Tibial artery (tissue), 4 donors: ENCODE results near the gene STARD3.
A peak's percentile ranks its signal among the peaks of the same experiment; 100 is the strongest.

ENCODE experiments used
- DNase-seq, 2 donors: peaks; one replicate each; pipeline ENCODE4 v3.0.0-alpha.2; 2019
- H3K27ac ChIP-seq, 2 donors: fragments of 200-600 bp; sonication (generic) in 1 of 2; 1 replicate in 1 of 2; 2 replicates in 1 of 2; pipeline ENCODE4 v1.5.1; 2018 to 2019; ENCODE audit warnings: mild to moderate bottlenecking in 1 of 2
- H3K27me3 ChIP-seq, 2 donors: fragments of 200-600 bp; sonication (generic) in 1 of 2; one replicate each; pipeline versions ENCODE4 v1.5.1 to v1.6.0; 2016 to 2019
- H3K36me3 ChIP-seq, 3 donors: fragments of 200-600 bp; sonication (generic) in 2 of 3; one replicate each; pipeline ENCODE4 v1.5.1; 2016 to 2019; ENCODE audit warnings: mild to moderate bottlenecking in 2 of 3
- H3K4me1 ChIP-seq, 4 donors: fragments of 200-600 bp; sonication (generic) in 2 of 4; 1 replicate in 3 of 4; 2 replicates in 1 of 4; pipeline ENCODE4 v1.5.1; 2016 to 2019
- H3K4me3 ChIP-seq, 2 donors: fragments of 200-600 bp; sonication (generic) in 1 of 2; 1 replicate in 1 of 2; 2 replicates in 1 of 2; pipeline ENCODE4 v1.5.1; 2018 to 2019; ENCODE audit warnings: mild to moderate bottlenecking in 2 of 2
- H3K9me3 ChIP-seq, 3 donors: fragments of 200-600 bp; sonication (generic) in 1 of 3; one replicate each; pipeline ENCODE4 v1.5.1; 2016 to 2019
- CTCF ChIP-seq, 2 experiments: fragments of 200-600 bp in 1 of 2; fragments of 450-650 bp in 1 of 2; IDR thresholded peaks; one replicate each; pipeline ENCODE4 v1.5.1; 2017 to 2019; ENCODE audit warnings: antibody characterized with exemption in 2 of 2, mild to moderate bottlenecking in 1 of 2, moderate library complexity in 1 of 2
- intact Hi-C: fragments of 100-400 bp; cut with DNase I; formaldehyde crosslinking; loops from one replicate; pipeline ENCODE4 v1.15.0; 2023; ENCODE audit warnings: low total_unique reads

Gene STARD3

GRCh38 chr17:39673335-39674081 is 36.6 kb downstream of the STARD3 start:
- no peak for TF ChIP-seq CTCF (IDR thresholded peaks at IDR 0.05)
- Histone ChIP-seq H3K27ac (peak overlapping the region; percentile 84 to 88), H3K9me3 (no peaks in the 10 kb centered on the region), H3K36me3 (no peaks in the 10 kb centered on the region), H3K4me3 (no peak overlapping the region), H3K4me1 (peaks cover 7 to 67% (median 58%) of the 10 kb centered on the region in 4 donors), H3K27me3 (no peaks in the 10 kb centered on the region)
- intact Hi-C loops, result loop anchor here (5.0 kb wide), 1 partner anchor 36 kb away; the partner anchor contains the start of gene STARD3
- DNase-seq, result no peak

- Histone ChIP-seq H3K36me3 (no peaks in the 10 kb centered on the region), H3K4me3 (no peak overlapping the region), H3K27ac (peak overlapping the region; percentile 84 to 88), H3K9me3 (no peaks in the 10 kb centered on the region), H3K4me1 (peaks cover 7 to 70% (median 60%) of the 10 kb centered on the region in 4 donors), H3K27me3 (no peaks in the 10 kb centered on the region)
- DNase-seq, result no peak
- intact Hi-C loops, result loop anchor here (5.0 kb wide), 1 partner anchor 37 kb away; the partner anchor contains the start of gene STARD3
- no peak for TF ChIP-seq CTCF (IDR thresholded peaks at IDR 0.05)
These were observed 37.2 kb downstream of the STARD3 start for GRCh38 chr17:39674179-39674578.

GRCh38 chr17:39674702-39675389 is 37.9 kb downstream of the STARD3 start:
- Histone ChIP-seq H3K9me3 (no peaks in the 10 kb centered on the region), H3K27ac (peak overlapping the region; percentile 84 to 88), H3K27me3 (no peaks in the 10 kb centered on the region), H3K4me3 (peak overlapping the region in 1 of 2 donors; percentile 5), H3K4me1 (peaks cover 7 to 76% (median 60%) of the 10 kb centered on the region in 4 donors), H3K36me3 (peaks cover 0 to 1% (median 0%) of the 10 kb centered on the region in 3 donors)
- intact Hi-C loops, result loop anchor here (5.0 kb wide), 1 partner anchor 38 kb away; the partner anchor contains the start of gene STARD3
- TF ChIP-seq CTCF (IDR thresholded peaks at IDR 0.05), result no peak
- DNase-seq, result peak; percentile 45 to 91

- Histone ChIP-seq H3K9me3 (no peaks in the 10 kb centered on the region), H3K36me3 (peaks cover 0 to 8% (median 0%) of the 10 kb centered on the region in 3 donors), H3K4me3 (peak overlapping the region in 1 of 2 donors; percentile 5), H3K4me1 (peaks cover 7 to 83% (median 60%) of the 10 kb centered on the region in 4 donors), H3K27me3 (no peaks in the 10 kb centered on the region), H3K27ac (peak overlapping the region; percentile 84 to 88)
- intact Hi-C loops, result no loop called here
- no peak for TF ChIP-seq CTCF (IDR thresholded peaks at IDR 0.05)
- DNase-seq, result no peak
These were observed 38.6 kb downstream of the STARD3 start for GRCh38 chr17:39675390-39676082.

GRCh38 chr17:39676198-39676819 is 39.4 kb downstream of the STARD3 start:
- peaks cover 0 to 15% (median 0%) of the 10 kb centered on the region in 3 donors for H3K36me3 ChIP-seq
- H3K4me3 ChIP-seq, result no peak overlapping the region
- H3K27ac ChIP-seq, result peak overlapping the region; percentile 84 to 88
- H3K27me3 ChIP-seq, result no peaks in the 10 kb centered on the region
- peak; percentile 84 to 96 for DNase-seq
- H3K9me3 ChIP-seq, result no peaks in the 10 kb centered on the region
- no peak for TF ChIP-seq CTCF (IDR thresholded peaks at IDR 0.05)
- H3K4me1 ChIP-seq, result peaks cover 7 to 81% (median 56%) of the 10 kb centered on the region in 4 donors
- intact Hi-C loops, result no loop called here
